GM21576 (cell line): ENCODE results near the gene NELFCD.

Experiments used
- ATAC-seq: cut with Tn5 transposase; IDR thresholded peaks from one replicate; pipeline ENCODE4 v1.9.1; 2021; ENCODE audit warnings: mild to moderate bottlenecking, moderate library complexity; ENCODE audit not compliant: unreplicated experiment

Gene NELFCD

DNA sequence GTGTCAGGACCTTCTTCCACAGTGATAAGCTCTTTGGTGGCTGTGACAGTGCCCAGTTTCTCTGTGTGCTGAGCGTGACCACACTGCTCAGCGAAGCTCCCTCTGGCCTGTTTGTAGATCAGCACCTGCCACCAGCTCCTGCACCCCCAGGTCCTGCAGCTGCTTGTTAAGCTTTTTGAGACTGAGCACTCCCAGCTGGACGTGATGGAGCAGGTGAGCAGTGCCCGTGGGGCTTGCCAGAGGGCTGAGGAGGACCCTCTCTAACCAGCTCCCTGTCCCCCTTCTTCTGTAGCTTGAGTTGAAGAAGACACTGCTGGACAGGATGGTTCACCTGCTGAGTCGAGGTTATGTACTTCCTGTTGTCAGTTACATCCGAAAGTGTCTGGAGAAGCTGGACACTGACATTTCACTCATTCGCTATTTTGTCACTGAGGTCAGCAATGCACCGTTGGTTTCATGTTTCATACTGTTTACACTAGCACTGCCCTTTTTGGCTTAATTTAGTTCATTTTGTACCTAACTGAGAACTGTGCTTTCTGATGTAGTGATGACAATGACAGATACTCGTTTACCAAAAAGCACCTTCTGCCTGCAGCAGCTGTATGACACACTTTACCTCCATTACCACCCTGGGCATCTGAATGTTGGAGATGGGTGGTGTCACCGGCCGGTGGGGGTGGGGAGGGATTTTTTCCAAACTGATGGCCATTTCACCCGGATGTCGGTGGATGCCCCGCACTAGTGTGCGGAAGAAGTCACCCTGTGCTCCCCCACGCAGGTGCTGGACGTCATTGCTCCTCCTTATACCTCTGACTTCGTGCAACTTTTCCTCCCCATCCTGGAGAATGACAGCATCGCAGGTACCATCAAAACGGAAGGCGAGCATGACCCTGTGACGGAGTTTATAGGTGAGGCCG lies 12.5 kb downstream of the NELFCD start:
- no peak for ATAC-seq

GRCh38 chr20:58994390-58995159 lies 13.5 kb downstream of the NELFCD start:
- ATAC-seq: no peak

GRCh38 chr20:58995461-58996225 lies 14.6 kb downstream of the NELFCD start:
- ATAC-seq: no peak

- ATAC-seq: no peak
Observed at GRCh38 chr20:58996226-58996611, 15.2 kb downstream of the NELFCD start.

DNA sequence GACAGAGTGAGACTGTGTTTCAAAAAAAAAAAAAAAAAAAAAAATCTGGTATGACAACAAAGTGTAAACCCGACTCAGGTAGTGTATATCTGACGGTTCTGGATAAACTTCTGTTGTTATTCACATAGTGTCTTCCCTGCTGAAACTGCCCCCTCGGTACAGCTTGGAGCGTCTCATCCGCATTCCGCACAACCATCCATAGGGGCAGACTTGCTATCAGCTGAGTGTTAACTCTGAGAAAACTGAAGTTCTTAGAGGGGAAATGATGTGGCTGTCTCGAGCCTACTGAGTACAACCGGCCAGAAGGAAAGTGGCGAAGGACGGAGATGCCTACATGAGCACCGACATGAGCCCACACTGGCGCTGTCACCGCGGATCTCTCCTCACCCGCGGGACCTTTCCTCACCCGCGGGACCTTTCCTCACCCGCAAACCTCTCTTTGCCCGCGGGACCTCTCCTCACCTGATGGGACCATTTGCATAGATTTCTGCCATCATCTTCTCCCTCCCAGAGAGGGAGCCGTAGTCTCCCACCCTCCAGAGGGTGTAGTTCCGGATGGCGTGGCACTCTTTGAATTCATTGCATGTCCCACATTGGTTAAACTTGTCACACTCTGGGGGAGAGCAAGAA lies 16.2 kb downstream of the NELFCD start:
- ATAC-seq: no peak

DNA sequence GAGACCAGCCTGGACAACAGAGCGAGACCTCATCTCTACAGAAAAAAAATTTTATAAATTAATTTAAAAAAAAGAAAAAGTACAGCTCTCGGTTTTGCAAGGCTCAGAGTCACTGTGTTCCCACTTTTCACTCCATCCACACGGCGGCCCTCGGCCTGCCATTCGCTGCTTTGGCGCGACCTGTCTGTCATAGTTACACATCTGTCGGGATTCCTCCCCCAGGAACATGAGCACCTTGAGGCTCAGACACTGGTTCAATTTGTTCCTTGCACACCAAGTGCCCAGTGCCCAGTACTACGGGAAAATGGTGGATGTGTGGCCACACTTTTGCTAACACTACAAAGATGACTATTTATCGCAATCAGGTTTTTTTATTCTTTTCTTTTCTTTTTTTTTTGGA lies 17.6 kb downstream of the NELFCD start:
- no peak for ATAC-seq

DNA sequence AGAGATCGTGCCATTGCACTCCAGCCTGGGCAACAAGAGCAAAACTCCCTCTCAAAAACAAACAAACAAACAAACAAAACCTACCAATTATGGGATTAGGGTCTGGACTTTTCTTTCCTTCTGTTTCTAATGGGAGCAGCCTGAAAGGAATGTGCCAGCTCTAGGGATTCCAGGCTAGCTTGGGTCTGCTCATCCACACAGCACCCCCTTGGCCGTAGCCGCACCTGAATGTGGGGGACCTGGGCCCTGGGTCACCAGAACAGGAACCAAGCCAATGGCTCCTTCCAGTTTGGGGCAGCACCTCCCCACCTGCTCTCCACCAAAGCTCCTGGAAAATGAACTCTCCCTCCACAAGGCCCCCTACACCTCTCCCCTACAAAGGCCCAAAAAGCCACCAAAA lies 19.3 kb downstream of the NELFCD start:
- no peak for ATAC-seq

GRCh38 chr20:59001068-59001448 lies 20.0 kb downstream of the NELFCD start:
- ATAC-seq: no peak

DNA sequence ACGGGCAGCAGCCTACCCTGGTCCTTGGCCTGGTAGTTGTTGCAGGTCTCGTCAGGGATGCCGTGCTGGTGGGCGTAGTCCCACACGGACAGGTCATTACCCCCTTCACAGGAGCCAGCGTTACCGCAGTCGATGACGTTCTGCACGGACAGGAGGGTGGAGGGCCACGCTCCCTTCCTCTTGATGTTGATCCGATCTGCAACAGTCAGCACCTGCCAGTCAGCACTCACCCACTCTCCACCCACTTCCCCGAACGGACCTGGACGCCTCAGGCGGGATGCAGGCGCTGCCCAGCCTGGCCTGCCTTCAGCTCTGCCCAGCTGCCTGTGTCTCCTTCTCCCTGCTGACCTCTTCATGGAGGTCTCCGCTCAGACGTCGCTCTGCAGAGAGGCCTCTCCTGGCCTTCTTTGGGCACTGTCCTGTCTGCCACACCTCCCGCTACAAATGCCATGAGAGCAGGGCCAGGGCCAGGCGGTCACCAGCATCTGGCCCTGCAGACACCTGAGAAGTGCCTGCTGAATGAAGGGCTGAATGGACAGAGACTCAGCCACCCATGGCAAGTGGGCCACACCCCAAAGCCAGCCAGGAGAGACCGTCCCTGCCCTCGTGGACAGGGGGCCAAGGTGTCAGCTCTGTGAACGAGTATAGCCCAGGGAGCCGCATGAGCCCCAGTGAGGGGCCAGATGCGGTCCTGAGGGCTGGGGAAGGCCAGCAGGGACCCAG lies 20.6 kb downstream of the NELFCD start:
- ATAC-seq: no peak

DNA sequence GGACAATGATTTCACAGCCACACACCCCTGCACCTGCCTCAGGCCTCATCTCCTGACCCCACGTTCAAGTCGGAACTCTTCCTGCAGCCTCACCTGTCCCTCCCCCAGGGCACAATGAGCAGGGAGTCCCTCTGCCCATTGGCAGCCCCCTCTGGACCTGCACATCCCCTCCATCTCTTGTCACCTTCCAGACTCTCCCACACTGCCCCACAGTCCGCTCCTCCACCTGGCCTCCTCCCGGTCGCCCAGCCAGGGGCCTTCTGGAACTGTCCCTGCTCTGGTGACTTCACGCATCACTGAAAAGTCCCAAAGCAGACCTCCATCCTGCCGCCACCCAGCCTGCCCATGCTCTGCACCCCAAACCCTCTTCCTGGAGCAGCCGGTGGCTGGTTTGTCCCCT lies 21.3 kb downstream of the NELFCD start:
- ATAC-seq: no peak

- ATAC-seq: no peak
Observed at GRCh38 chr20:59002874-59003399, 21.9 kb downstream of the NELFCD start.

- no peak for ATAC-seq
Observed at GRCh38 chr20:59003836-59004492, 22.9 kb downstream of the NELFCD start.

DNA sequence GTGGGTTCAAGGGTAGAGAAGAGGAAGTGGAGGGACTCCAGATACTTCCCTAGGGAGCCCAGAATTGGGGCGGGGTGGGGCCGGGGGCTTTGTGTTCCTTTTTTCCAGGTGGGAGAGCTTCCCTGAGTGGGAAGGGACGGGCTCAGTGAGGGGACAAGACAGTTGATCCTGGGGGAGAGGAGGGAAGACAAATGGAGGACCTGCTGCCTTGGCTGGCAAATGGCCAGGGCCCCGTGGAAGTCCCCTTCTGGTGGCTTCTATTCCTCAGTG lies 23.4 kb downstream of the NELFCD start:
- ATAC-seq: no peak

- peak; percentile 56 for ATAC-seq
Observed at GRCh38 chr20:59004763-59005522, 23.9 kb downstream of the NELFCD start.

DNA sequence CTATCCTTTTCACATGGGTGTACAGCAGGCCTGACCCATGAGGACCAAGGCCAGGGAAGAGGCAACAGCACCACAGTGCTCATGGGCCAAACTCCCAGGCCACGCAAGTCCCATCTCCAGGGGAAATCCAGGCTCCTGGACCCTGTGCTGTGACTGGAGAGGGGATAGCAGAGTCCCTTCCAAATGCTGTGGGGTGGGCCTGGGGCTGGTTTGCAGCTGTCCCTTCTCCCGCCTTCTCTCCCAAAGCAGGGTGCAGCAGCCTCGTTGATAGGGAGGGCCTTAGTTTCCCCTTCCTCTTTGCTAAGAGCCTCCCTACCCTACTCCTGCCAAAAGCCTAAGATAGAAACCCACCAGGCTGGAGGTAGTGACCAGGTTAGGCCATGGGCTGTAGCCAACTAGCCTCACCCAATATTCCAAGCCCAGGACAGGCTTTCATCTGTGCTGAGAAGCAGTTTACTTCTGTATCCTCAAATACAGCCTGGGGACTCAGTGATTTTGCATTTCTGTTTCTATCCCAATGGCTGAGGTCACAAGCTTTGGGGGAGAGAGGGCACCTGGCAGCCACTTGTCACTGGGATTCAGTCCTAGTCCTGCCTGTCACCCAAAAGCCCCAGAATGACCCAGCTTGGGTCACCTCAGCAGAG lies 24.6 kb downstream of the NELFCD start:
- ATAC-seq: no peak

DNA sequence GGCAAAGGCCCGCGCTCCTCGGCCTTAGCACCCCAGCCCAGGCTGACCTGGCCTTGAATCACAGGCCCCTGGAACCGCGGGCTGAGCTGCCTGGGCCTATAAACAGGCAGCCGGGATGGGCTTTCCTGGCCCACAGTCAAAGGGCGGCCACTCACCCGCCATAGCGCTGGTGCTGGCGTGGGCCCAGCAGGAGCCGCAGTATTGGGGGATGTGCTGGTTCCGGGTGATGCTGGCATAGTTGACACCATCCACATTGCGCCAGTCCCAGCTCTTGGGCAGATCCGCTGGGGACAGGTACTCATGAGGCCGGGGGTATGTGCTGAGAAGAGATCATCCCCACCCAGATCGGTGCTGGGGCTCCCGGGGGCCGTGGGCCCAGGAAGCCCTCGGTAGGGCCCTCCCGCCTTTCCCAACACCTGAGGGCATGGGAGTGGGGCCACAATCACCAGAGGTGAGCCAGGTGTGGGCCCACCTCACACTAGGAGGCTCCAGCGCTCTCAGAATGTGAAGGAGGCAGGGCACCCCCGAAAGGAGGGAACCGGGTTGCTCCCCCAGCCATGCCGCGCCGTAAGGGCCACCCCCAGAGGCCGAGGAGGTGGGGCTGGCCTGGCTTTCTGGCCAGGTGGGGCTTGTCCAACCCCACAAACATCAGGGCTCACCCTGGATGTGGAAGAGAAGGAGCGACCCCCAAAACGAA lies 25.3 kb downstream of the NELFCD start:
- ATAC-seq: no peak

- no peak for ATAC-seq
Observed at GRCh38 chr20:59006864-59007664, 26.0 kb downstream of the NELFCD start, which contains the start of gene CTSZ. TSS of gene CTSZ (minus strand) at chr20:59007254. CDS start at chr20:59007128, 126 bp downstream.
